Stimulated activated CD8-positive, alpha-beta memory T cell treated with anti-CD3 and anti-CD28 coated beads, Interleukin-12 subunit alpha, Interleukin-12 subunit beta, amount 100 ng/mL, for 1 hour (primary cell): ENCODE measurements around the gene KCNE1.

Source experiments
- DNase-seq: peaks from one replicate; pipeline ENCODE4 v3.0.0-alpha.2; 2020; ENCODE audit warnings: low read depth

KCNE1 gene

DNA sequence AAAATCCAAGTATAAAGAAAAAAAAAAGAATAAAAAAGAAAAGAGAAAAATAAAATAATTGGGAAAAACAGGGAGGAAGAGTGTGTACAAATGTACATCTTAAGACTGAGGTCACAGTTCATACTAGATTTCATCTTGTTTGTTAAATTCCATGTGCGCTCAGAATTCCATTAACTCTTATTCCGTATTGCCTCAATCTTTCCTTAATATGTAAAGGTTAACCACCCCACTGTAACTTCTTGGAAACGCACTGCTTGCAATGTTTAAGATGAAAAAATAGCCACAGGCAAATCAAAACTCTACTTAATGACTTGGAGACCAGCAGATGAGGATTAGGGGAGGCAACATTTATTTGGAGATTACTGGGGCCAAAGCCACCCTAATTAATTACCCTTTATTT lies 23.9 kb upstream of the KCNE1 start:
- no peak for DNase-seq

GRCh38 chr21:34534522-34534921 lies 22.5 kb upstream of the KCNE1 start:
- no peak for DNase-seq

DNA sequence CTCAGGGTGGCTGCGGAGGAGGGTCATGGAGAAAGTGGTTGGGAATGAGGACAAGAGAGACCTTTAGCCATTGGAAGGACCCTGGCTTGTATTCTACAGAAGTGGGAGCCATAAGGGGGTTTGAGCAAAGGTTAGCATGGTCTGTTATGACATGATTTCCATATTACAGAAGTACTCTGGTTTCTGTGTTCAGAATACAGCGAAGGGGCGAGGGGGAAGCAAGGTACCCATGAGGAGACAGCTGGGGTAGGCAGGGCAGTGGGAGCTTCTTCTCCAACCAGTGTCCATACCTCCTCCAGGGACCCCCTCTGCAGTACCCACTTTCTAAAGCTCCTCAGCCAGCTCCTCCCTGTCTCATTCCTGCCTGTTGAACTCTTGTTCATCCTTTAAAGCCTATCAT lies 21.9 kb upstream of the KCNE1 start:
- no peak for DNase-seq

- no peak for DNase-seq
These were observed 19.4 kb upstream of the KCNE1 start for GRCh38 chr21:34531399-34531798.

- no peak for DNase-seq
These were observed 18.3 kb upstream of the KCNE1 start for GRCh38 chr21:34530261-34530660.

DNA sequence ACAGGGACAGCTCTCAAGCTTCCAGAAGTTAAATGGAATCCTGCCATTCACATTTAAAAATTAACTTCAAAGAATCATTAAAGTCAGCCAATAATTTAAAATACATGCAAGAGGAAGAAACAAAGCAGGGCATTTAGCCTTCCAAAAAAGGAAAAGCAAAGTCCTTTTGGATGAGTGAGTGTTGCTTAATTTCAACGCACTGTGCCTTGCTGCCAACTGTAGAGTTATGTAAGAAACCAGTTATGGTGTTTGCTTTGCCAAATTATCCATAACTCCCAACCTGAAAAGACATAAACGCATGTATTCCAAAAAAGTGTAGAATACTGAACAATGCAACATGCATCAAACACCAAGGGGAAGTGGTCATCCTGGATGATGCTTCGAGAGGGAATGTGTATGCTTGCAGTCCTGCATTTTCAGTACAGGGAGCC lies 16.1 kb upstream of the KCNE1 start:
- no peak for DNase-seq

DNA sequence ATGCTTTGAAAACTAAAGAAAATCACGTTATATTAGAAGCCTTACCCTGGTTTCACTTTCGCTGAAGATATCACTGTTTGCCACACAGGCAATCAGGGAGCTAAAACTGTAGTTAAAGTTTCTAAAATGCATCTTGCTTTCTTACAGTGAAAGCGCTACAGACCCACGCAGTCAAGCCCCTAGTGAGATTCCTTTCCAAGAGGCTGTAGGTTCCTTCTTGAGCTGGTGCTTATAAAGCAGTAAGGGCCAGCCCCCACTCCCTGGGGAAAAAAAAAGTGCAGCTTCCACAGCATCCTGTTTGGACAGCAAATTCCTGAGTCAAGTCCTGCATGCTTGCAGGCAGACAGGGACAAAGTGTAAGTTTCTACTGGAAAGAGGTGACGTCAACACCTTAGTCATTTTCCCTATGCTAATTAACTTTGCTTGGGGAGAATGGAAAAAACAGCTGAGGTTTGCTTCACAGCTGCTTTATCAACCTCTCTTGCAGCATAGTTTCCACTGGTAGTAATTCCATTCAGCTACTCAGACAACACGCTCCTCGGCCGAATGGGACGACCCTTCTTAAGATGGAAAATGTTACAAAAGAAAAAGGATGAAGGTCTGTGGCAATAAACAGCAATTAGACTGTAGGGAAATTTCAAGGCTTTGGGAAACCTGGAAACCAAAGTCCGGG lies 14.7 kb upstream of the KCNE1 start:
- peak; percentile 11 for DNase-seq

DNA sequence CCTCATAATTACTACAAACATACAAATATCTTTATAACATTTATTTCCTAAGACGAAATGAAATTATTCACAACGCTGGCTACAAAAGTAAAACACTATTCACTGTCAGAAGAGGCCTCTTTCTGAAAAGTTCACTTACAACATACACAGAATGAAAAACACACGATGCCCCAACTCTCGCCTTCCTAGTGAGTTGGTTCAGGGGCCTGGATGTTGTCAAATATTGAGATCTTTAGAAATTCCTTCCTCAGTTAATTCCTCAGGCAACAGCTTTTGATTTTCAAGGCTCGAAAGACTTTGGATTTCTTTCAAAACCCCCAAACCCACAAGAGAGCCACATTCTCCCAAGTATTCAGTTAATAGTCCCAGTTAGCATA lies 14.2 kb upstream of the KCNE1 start:
- DNase-seq = no peak

GRCh38 chr21:34524646-34525601 lies 12.9 kb upstream of the KCNE1 start:
- DNase-seq = no peak

GRCh38 chr21:34523019-34523555 lies 11.1 kb upstream of the KCNE1 start:
- DNase-seq = no peak

DNA sequence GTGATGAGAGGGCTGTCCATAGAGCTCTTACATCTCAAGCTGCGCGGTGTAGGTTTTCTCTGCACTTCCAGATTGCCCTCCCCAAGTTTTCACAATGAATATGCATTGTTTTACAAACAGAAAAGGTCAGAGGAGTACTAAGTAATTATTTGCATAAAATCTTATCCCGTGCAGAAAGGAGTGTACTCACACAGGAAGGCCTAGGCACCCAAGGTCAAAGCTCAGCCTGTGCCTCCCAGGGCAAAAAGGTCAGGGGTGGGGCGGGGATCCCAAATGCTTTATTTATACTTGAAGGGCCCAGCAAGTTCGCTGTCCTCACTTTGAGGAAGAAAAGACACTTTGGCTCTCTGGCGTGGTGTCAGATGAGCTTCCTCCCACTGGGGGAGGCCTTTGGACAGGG lies 10.3 kb upstream of the KCNE1 start:
- DNase-seq = no peak

DNA sequence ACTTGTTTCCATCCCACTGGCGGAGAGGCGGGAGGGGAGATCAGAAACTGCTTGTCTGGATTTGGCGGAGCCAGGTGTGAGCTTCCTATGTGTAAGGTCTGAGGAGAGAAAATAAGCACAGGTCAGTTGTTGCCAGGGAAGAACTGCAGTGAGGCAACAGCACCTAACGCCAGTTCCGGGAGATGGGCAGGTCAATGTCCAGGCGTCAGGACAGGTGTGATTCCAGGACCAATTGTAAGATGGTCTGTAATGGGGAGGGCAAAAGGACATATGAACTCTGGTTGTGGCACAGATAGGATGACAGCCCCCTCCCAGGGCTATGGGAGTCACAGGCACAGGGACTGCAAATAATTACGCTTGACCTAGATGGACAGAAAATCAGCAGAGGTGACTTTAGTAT lies 9.6 kb upstream of the KCNE1 start:
- no peak for DNase-seq

GRCh38 chr21:34520764-34521508 lies 8.9 kb upstream of the KCNE1 start:
- no peak for DNase-seq

GRCh38 chr21:34520281-34520680 lies 8.3 kb upstream of the KCNE1 start:
- DNase-seq = no peak

GRCh38 chr21:34519694-34520093 lies 7.7 kb upstream of the KCNE1 start:
- DNase-seq = no peak

- DNase-seq = no peak
These were observed 7.0 kb upstream of the KCNE1 start for GRCh38 chr21:34519016-34519415.

GRCh38 chr21:34518301-34518700 lies 6.3 kb upstream of the KCNE1 start:
- no peak for DNase-seq

- DNase-seq = no peak
These were observed 5.7 kb upstream of the KCNE1 start for GRCh38 chr21:34517491-34518245.

GRCh38 chr21:34517039-34517438 lies 5.0 kb upstream of the KCNE1 start:
- no peak for DNase-seq

DNA sequence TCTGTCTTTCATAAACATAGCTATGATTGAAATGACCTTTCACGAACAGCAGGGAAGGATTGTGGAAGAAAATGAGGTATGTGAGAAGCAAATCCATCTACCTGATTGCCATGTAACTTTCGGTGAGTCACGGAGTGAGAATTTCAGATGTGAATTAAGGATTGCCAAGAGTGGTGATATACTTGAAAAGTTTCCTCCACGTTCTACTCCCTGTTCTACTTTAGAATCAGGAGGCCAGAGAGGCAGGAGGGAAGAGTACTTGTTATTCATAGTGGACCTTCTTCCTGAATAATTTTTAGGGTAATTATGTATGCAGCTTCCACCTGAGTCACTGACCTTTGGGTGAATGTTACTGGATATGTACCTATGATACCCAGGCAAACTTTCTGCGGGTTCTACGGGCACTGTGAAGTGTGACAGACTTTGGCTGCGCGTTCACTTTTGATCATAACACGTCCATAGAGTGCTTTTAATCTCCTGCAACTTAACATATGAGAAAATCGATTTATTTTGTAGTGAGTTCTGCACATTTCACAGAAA lies 2.6 kb upstream of the KCNE1 start:
- no peak for DNase-seq

- DNase-seq = no peak
These were observed 1.2 kb upstream of the KCNE1 start for GRCh38 chr21:34513129-34513675.
